LNCaP clone FGC (cell line): ENCODE results near the gene ATXN10.

Source experiments
- DNase-seq: peaks from one replicate; pipeline ENCODE4 v3.0.0-alpha.2; 2011; ENCODE audit warnings: low read depth
- H3K4me3 ChIP-seq: 2 replicates; pipeline ENCODE4 v1.5.1; 2011; ENCODE audit warnings: mild to moderate bottlenecking, low read depth, low read length, control low read depth
- TF ChIP-seq, protein P1 (sequence below): IDR thresholded peaks from 2 replicates; pipeline ENCODE4 v1.5.1; 2012; ENCODE audit warnings: mild to moderate bottlenecking; ENCODE audit not compliant: control insufficient read depth, insufficient read depth; ENCODE audit errors: extremely low read depth

Gene ATXN10

GRCh38 chr22:45877651-45878050 is 206.0 kb downstream of the ATXN10 start:
- TF ChIP-seq, protein P1, sequence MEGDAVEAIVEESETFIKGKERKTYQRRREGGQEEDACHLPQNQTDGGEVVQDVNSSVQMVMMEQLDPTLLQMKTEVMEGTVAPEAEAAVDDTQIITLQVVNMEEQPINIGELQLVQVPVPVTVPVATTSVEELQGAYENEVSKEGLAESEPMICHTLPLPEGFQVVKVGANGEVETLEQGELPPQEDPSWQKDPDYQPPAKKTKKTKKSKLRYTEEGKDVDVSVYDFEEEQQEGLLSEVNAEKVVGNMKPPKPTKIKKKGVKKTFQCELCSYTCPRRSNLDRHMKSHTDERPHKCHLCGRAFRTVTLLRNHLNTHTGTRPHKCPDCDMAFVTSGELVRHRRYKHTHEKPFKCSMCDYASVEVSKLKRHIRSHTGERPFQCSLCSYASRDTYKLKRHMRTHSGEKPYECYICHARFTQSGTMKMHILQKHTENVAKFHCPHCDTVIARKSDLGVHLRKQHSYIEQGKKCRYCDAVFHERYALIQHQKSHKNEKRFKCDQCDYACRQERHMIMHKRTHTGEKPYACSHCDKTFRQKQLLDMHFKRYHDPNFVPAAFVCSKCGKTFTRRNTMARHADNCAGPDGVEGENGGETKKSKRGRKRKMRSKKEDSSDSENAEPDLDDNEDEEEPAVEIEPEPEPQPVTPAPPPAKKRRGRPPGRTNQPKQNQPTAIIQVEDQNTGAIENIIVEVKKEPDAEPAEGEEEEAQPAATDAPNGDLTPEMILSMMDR = no peak
- no peak for DNase-seq
- no peak overlapping the region for H3K4me3 ChIP-seq

DNA sequence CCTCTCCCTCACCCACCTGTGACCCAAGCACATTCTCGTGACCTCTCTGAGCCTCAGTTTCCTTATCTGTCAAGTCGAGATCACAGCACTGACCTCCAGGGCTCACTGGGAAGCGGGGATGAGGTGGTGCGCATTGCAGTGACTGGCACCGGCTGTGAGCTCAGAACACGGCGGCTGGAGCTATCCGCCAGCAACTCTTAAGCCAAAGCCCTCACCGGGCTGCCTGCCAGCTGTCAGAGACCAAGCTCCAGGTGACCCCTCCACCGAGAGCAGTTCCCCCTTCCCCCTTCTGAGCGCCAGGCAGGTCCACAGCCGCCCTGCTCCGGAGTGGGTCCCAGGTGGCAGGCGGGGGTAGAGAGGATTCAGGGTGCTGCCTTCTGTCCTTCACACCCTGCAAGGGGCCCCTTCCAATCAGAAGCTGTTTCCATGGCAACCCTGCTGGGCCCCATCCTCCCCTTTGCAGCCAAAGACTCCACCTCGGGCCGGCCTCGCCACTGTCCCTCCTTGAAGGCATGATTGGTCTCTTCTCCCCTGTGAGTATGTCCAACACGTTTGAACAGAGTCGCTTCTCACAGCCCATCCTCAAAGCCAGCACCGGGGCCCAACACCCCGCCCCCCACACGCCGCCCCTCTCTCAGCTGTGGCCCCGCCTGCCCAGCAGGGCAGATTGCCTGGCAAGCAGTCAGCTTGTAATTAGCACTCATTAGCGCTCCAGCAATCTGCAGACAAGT is 206.6 kb downstream of the ATXN10 start:
- no peak overlapping the region for H3K4me3 ChIP-seq
- DNase-seq = no peak
- TF ChIP-seq, protein P1 = no peak

GRCh38 chr22:45878901-45879551 is 207.4 kb downstream of the ATXN10 start:
- no peak for DNase-seq
- H3K4me3 ChIP-seq = no peak overlapping the region
- TF ChIP-seq, protein P1 = no peak

GRCh38 chr22:45879552-45879949 is 207.9 kb downstream of the ATXN10 start:
- no peak for DNase-seq
- TF ChIP-seq, protein P1 = no peak
- H3K4me3 ChIP-seq = no peak overlapping the region

DNA sequence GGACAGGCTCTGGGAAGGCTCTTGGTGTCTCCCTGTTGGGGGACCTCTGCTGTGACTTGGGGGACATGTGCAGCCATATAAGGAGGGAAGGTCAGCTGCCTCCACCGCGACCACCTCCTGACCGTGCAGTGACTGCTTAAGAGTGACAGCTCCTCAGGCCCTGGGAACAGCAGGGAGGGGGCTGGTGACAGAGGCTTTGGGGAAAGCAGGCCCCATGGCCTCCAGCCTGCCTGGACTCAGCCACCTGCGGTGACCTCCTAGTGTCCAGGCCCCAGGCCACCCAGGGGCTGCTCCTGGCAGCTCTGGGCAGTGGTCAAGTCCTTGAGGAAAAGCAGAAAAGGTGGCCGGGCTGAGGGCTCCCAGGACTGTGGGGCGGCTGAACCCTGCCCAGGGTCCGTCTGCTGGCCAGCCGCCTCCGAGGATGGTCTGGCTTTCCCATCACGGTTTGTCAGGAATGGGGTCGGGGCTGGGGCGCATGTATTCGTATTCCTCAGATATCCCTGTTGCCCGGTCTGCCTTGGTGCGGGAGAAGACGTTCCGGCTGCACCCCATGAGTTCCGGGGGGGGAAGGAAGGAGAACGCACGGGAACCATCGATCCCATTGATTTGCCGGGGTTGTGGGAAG is 208.6 kb downstream of the ATXN10 start:
- H3K4me3 ChIP-seq = no peak overlapping the region
- no peak for DNase-seq
- TF ChIP-seq, protein P1 = no peak

DNA sequence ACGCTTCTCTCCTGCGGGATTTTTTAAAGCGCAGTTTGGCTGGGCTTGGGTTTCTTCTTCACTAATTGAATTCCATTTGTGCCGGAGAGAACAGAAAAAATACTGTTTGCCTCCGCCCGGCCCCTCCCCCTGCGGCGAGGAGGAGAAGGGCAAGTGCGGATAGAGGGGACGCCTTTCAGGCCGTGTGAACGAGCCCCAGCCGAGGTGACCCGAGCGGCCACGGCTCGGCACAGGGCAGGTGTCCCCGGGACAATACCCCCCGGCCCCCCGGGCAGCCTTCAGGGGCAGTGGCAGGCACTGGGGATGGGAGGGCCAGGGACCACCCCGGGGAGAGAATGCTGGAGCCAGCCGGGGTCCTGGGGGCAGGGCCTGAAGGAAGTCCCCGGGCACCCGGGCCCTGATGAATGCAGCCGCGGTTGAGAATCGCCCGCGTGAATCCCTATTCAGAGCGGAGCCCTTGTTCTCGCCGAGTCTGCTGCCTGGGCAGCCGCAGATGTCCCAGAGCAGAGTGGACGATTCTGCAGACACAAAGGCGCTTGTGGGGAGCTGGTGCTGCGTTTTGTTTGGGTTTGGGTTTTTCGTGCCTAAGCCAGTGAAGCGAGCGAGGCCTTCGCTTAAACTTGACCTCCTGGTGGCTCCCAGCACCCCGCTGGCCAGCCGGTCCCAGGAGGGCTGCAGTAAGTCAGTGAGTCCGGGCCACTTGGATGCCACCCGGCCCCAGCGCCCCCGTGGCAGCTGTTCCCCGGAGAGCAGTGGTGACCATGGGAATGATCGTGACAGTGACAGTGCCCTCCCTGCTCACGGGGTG is 209.3 kb downstream of the ATXN10 start:
- DNase-seq = no peak
- H3K4me3 ChIP-seq = no peak overlapping the region
- TF ChIP-seq, protein P1 = no peak
